PC-9 (cell line): Measurements from ENCODE around the gene PPP1R9A.

Source experiments
- EZH2 ChIP-seq: fragments of 200-600 bp; sonication (generic); IDR thresholded peaks from 2 replicates; pipeline ENCODE4 v1.8.0; 2017; ENCODE audit warnings: antibody characterized with exemption, low read depth
- TF ChIP-seq, protein P1 (sequence below): fragments of 200-600 bp; sonication (generic); conservative IDR thresholded peaks from 2 replicates; pipeline ENCODE4 v1.6.1; 2017; ENCODE audit warnings: mixed run types, antibody characterized with exemption, mild to moderate bottlenecking, moderate library complexity

DNA sequence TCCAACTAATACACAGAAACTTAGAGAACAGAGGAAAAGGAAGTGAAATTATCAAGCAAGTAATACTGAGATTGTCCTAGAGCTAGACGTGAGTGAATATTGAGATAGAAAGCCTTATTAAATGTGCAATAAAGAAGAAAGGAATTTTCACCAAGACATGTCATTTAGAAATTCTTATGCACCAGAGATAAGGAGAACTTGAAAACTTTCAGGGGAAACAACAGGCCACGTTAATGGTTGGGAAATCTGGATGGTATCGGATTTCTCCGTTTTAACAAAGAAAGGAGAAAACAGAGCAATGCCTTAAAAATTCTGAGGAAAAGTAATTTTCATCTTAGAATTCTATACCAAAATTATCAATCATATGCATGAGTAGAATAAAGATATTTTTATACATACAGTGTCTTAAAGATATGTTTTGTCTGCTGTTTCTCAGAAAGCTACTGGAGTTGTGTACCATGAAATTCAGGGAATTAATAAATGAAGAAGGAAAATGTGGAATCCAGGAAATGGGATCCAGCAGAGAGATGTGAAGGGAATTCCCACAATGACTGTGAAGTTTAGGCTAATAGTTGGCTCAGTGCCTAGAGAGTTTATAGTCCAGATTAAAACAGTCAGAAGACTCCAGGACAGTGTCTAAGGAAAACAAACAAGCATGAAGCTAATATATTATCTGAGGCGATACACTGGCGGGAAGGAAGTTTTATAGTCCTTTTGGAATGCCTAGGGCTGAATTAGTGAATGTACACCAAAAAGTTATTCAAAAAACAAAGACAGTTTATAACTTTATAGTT lies 159.5 kb downstream of the PPP1R9A start:
- TF ChIP-seq, protein P1, sequence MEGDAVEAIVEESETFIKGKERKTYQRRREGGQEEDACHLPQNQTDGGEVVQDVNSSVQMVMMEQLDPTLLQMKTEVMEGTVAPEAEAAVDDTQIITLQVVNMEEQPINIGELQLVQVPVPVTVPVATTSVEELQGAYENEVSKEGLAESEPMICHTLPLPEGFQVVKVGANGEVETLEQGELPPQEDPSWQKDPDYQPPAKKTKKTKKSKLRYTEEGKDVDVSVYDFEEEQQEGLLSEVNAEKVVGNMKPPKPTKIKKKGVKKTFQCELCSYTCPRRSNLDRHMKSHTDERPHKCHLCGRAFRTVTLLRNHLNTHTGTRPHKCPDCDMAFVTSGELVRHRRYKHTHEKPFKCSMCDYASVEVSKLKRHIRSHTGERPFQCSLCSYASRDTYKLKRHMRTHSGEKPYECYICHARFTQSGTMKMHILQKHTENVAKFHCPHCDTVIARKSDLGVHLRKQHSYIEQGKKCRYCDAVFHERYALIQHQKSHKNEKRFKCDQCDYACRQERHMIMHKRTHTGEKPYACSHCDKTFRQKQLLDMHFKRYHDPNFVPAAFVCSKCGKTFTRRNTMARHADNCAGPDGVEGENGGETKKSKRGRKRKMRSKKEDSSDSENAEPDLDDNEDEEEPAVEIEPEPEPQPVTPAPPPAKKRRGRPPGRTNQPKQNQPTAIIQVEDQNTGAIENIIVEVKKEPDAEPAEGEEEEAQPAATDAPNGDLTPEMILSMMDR, result no peak
- TF ChIP-seq EZH2, result no peak
